DMS53 (cell line): Measurements from ENCODE around the gene NUDT22.
A peak's percentile ranks its signal among the peaks of the same experiment; 100 is the strongest.

Experiments
- DNase-seq: peaks from one replicate; lab custom pipeline; 2025; lab: John Stamatoyannopoulos, UW

Gene NUDT22

GRCh38 chr11:64227405-64227956 is 1.4 kb downstream of the NUDT22 start:
- DNase-seq, result no peak

DNA sequence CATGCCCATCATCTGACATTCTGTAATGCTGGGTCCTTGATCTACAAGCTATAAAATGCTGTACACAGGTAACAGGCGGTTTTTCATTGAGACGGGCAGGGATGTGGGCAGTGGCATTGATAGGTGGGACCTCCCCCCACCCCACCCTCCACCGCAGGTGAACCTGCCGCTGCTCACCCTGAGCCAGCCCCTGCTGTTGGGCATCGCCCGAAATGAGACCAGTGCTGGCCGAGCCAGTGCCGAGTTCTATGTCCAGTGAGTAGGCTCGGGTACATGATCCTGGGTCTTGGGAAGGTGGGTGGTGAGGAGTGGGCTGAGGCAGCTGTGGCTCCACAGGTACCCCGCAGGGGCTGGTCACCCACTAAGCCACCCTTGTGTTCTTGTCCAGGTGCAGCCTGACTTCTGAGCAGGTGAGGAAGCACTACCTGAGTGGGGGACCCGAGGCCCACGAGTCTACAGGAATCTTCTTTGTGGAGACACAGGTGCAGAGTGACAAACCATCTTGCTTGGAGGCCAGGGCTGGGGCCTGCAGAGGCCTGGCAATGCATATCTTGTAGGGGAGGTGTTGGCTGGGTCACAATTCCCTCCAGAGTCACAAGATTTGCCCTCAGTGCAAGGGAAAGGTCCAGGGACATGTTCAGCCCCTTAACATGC is 3.1 kb downstream of the NUDT22 start:
- peak; percentile 48 for DNase-seq

DNA sequence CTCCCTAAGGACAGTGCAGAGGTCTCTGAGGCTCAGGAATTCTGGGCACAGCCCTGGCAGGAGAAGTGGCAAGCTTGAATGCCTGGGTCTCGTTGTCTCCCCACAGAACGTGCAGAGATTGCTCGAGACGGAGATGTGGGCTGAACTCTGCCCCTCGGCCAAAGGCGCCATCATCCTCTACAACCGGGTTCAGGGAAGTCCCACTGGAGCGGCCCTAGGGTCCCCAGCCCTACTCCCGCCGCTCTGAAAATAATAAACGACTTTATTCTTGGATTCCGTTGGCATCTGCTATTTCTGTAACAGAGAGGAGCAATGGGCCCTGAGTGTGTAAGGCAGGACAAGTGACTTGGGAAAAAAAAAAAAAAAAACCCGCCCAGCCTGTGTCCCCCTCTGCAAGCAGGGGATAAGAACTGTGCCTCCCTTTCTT is 3.7 kb downstream of the NUDT22 start:
- no peak for DNase-seq

DNA sequence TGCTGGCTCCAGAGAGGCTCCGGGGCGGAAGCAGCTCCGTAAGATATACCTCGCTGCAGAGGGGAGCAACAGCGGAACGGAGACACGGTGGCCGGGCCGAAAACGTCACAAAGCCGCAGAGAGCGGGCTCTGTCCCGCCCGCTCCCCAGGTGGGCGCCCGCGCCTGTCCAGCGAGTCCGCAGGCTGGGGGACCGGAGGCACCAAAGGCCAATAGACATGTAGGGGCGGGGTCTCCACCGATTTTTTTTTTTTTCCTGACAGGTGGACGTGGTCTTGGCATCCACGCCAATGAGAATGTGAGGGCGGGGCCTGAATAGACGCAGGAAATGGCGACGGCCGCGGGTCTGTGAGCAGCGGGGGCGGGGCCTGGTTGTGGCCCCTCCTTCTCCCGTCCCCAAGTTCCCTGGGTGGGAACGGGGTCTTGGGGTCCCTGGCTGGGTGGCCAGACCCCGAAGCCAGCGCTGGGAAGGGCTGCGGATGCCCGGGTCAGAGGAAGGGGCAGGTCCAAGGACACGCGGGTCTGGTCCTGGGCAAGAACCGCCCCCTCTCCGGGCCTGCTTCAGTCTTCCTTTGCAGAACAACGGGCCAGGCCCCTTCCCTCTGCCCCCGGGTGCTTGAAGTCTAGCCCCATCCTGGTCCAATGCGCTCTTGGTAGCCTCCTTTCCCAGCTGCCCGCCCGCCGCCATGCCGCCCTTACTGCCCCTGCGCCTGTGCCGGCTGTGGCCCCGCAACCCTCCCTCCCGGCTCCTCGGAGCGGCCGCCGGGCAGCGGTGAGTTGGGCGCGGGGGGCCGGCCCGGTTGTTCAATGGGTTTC is 4.3 kb downstream of the NUDT22 start, which contains the start of gene DNAJC4:
DNAJC4 (plus strand) TSS at position 378 of the 814 bp plus-strand sequence; CDS start at position 685, 307 bp downstream.
- DNase-seq, result peak; percentile 98

DNA sequence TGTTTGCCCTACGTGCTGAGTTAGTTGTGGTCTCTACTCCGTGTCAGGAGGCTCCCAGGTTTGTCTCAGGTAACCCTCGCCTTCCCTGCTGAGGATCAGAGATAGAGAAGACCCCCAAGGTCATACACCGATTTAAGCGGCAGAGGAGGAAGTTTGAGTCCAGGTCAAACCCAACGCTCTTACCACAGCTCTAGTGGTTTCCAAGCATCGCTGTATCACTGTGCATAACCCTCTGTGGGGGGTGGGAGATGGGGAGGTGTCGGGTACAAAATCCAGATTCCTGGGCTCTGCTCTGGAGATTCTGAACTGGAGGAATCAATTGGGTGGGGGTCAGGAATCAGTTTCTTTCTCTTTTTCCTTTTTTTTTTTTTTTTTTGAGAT is 4.9 kb downstream of the NUDT22 start:
- peak; percentile 65 for DNase-seq

- no peak for DNase-seq
Observed at GRCh38 chr11:64231546-64231945, 5.5 kb downstream of the NUDT22 start.

DNA sequence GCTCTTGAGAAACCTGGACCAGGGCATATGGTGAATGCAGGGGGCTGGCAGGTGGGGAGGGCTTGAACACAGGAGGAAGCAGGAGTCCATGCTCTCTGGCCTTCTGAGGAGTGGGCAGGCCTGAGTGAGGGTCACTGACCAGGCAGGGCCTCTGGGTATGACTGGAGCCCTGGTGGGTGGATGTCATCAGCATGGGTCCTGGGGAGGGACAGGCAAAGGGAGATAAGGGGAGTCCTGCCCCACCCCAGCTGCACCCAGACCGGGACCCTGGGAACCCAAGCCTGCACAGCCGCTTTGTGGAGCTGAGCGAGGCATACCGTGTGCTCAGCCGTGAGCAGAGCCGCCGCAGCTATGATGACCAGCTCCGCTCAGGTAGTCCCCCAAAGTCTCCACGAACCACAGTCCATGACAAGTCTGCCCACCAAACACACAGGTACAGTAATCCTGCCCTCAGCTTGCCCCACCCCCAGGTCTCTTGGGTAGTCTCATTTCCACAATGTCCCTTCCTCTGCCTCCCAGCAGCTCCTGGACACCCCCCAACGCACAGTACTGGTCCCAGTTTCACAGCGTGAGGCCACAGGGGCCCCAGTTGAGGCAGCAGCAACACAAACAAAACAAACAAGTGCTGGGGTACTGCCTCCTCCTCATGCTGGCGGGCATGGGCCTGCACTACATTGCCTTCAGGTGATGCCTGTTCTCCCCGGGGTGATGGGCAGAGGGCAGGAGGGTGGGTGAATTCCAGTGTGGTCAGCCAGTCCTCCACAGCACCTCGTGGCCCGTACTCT is 6.3 kb downstream of the NUDT22 start:
- no peak for DNase-seq

DNA sequence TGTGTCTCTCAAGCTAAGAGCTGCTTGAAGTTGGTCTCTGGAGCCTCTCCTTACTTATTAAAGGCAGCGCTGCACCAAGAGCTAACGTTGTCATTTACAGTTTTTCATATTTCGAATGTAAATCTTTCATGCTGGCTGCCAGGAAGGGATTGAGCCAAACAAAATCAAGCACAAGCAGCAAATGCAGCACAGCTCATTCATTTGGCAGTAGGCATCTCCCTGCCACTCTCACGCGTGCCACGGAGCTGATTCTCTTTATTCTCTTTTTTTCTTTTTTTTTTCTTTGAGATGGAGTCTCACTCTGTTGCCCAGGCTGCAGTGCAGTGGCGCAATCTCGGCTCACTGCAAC is 6.9 kb downstream of the NUDT22 start:
- no peak for DNase-seq

DNA sequence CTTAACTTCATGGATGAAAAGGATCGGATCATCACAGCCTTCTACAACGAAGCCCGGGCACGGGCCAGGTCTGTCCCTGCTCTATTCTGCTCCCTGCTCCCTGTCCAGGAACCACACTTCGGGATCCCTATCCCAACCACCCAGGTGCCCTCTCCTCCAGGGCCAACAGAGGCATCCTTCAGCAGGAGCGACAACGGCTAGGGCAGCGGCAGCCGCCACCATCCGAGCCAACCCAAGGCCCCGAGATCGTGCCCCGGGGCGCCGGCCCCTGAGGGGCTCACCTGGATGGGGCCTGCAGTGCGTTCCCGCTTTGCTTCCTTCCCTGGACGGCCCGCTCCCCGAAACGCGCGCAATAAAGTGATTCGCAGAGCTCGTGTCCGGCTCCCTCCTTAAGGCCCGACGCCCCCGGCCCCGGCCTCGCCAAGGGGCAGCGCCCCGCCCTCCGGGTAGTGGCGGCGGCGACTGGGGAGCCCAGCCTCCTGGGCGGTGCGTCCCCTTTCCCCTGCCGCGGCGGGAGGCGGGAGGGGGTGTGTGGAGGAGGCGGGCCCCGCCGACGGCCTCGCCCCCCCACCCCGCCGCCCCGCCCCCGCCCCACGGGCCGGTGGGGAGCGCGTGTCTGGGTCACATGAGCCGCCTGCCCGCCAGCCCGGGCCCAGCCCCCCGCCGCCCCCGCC is 8.0 kb downstream of the NUDT22 start, which contains the start of gene VEGFB:
VEGFB (plus strand) TSS at position 672 of the 674 bp plus-strand sequence. CDS start 250 bp downstream, outside the sequence.
- peak; percentile 89 for DNase-seq

DNA sequence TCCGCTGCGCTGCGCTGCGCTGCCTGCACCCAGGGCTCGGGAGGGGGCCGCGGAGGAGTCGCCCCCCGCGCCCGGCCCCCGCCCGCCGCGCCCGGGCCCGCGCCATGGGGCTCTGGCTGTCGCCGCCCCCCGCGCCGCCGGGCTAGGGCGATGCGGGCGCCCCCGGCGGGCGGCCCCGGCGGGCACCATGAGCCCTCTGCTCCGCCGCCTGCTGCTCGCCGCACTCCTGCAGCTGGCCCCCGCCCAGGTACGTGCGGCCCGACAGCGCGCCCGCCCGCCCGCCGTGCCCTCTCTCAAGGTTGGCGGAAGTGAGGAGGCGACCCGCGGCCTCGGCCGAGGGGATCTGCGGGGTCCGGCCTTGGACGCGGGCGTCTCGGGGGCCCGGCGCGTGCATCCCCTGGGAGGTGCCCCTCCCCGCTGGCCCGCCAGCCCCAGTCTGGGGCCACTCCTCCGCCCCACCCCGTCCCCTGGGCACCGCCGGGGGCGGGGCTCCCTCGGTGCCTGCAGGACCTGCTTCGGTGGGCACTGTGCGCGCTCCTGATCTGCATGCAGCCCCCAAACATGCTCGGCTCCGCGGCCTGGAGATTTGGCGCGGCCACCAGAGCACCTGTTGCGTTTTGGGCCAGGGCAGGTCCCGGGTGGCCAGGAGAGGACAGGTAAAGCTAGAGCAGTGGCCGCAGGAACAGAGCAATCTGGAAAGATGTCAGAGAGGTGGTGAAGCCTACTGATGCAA is 8.7 kb downstream of the NUDT22 start:
- peak; percentile 87 for DNase-seq

GRCh38 chr11:64235437-64236161 is 9.5 kb downstream of the NUDT22 start:
- peak; percentile 73 for DNase-seq

DNA sequence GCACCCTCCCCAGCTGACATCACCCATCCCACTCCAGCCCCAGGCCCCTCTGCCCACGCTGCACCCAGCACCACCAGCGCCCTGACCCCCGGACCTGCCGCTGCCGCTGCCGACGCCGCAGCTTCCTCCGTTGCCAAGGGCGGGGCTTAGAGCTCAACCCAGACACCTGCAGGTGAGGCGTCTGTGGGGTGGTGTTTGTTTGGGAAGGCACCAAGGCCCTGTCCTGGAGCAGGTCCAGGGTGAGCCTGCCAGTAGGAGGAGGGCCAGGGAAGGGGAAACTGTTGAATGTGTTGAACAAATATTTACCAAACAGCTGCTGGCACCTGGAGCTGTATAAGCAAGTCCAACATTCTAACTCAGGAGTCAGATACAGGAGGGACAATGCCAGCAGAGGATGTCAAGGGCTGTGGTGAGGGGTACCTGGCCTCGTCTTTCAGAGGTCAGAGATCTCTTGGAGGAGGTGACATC is 11.4 kb downstream of the NUDT22 start:
- peak; percentile 100 for DNase-seq

DNA sequence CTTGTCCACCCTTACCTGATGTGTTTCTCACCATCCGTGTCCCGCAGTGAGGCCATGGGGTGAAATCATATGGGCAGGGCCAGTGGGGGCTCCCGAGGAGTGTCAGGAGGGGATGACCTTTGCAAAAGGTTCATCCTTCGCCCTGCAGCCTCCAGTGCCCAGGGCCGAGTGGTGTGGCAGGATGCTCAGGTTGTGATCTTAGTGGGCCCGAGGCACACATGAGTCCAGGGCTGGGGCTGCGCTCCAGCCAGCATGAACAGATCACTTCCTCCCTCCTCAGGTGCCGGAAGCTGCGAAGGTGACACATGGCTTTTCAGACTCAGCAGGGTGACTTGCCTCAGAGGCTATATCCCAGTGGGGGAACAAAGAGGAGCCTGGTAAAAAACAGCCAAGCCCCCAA is 12.0 kb downstream of the NUDT22 start:
- peak; percentile 94 for DNase-seq

GRCh38 chr11:64238999-64239398 is 12.9 kb downstream of the NUDT22 start:
- DNase-seq, result no peak

DNA sequence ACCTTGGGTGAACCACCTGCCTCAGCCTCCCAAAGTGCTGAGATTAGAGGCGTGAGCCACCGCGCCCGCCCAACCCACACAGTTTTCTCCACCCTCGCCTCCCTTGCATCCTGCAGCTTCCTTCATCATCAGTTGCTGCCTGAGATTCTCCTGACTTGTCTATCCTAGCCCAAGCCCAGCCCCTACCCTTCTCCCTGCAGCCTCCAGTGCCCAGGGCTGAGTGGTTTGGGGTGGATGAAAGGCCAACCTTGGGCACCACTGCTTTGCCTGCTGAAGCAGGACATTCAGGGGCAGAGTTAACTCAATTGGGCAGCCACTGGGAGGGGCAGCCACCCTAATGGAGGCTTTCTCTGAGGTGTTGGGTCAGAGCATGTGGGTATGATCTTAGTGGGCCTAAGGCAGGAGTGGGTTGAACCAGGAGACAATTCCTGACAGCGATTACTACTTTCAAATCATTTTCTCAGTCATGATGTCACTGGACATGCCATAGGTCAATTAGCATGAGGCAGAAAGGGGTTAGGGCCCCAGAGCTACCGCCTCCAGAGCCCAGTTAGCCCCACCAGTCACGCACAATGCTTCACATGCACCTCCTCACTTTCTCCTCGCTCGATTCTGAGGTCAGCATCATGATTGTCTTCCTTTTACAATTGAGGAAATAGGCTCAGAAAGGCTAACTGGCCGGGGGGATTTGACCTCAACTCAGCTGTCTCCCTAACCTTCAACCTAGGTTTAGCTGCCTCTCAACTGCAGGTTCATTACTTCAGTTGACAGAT is 13.8 kb downstream of the NUDT22 start:
- peak; percentile 96 for DNase-seq

- peak; percentile 99 for DNase-seq
Observed at GRCh38 chr11:64240435-64241240, 14.6 kb downstream of the NUDT22 start, which contains the start of gene FKBP2. Gene FKBP2, plus strand, starts transcription at chr11:64241095. Its CDS starts 1,293 bp downstream, at chr11:64242388.

GRCh38 chr11:64241241-64241490 is 15.1 kb downstream of the NUDT22 start:
- DNase-seq, result peak; percentile 99

DNA sequence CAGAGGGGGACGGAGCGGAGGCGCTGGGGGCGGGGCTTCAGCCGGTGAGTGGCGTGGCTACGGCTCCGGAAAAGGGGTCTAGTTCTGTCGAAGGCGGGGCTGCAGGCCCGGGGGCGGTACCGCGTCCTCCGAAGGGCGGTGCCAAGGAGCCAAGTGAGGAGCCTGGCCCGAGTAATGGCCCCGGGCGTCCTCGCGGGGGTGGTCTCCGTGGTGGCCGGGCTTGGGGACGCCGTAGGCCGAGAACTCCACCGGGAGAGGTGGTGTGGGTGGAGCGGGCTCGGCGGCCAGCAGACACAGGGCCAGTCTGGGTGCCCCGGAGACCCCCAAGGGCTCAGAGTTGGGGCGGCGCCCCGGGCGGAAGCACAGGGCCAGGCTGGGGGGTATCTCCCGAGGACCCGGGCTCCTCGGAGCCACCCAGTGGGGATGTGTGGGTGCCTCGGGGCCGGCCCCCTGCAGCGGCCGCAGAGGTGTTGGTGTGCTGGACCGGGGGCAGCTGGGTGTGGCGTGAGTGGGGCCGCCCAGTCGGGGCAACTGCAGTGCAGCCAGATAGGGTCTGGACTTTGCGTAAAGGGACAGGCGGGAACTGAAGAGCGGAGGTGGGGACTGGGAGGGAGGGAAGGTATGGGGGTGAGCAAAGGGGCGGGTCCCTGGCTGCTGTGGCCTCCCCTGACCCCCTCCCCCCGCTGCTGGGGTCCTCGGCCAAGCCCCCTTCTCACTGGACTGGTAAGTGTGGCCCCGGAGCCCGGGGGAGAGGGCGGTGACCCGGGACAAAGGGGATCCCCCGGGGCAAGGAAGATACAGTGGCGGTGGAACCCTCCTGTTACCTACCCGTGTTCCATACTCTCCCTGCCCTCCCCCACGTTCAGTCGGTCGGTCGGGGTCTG is 15.7 kb downstream of the NUDT22 start:
- peak; percentile 76 for DNase-seq
